ENCODE measurements around the gene PIP4K2C.

DNA sequence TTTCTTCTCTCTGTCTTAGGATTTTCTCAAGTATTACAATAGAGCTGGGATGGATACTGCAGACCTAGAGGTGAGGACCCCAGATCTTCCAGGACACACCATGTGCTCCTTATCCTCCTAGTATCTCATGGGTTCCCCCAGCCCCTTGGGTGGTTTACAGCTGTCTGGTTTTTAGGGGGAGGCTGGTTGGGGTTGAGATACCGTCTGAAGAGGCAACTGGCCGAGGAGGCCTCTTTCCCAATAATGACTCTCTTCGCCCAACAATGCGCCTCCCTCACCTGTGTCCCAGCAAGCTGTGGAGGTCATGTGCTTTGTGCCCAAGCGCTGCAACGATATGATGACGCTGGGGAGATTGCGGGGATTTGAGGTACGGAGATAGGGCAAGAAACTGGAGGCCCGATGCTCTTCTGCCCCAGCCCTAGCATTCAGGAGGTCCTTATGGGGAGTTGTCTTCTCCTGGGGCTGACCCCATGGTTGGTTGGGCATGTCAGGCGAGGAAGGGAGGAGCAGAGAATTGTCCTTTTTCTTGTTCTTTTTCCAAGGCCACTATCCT lies 24.0 kb downstream of the PIP4K2C start:
- TF ChIP-seq CTCF (conservative IDR thresholded peaks at IDR 0.05 in 1 of 2, IDR thresholded peaks at IDR 0.05 in 1 of 2; ENCODE audit: low read depth in 1 of 2, low read length in 2 of 2) (no peak), EZH2 (IDR thresholded peaks at IDR 0.05; ENCODE audit: low read length, missing control alignments) (no peak)
